HFF-Myc (cell line): ENCODE measurements around the gene GRIA1.
A peak's percentile ranks its signal among the peaks of the same experiment; 100 is the strongest.
"Not testable (repeated sequence)": the region's sequence is repeated elsewhere in the genome, so short reads cannot be mapped to it uniquely, and the experiment has no call there.

Experiments used
- DNase-seq: peaks from one replicate; pipeline ENCODE4 v3.0.0-alpha.2; 2011; ENCODE audit warnings: low read depth; ENCODE audit errors: extremely low read depth
- H3K4me3 ChIP-seq: replicated peaks from 2 replicates; pipeline ENCODE4 v1.5.1; 2011; ENCODE audit warnings: low read depth, mild to moderate bottlenecking, control low read depth, low read length
- TF ChIP-seq, protein P1 (sequence below): IDR thresholded peaks from 2 replicates; pipeline ENCODE4 v1.5.1; 2012; ENCODE audit warnings: mild to moderate bottlenecking, low read depth, low read length, control low read depth; ENCODE audit errors: missing control alignments

The GRIA1 gene

DNA sequence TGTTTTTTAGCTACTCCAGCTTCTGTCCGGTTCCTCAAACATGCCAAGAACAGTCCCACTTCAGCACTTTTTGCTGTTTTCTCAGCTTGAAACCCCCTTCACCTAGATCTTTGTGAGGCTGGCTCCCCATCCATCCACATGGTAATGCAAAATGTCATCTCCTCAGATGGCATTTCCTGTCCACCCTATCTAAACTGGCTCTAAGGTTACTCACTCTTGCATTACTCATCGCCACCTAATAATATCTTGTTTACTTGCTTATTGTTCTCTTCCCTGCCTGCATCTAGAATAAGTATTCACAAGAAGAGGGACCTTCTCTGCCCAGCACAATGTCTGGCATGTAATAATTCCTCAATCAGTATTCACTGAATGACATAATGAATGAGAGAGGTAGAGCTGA, 328.2 kb downstream of the GRIA1 start:
- TF ChIP-seq, protein P1, sequence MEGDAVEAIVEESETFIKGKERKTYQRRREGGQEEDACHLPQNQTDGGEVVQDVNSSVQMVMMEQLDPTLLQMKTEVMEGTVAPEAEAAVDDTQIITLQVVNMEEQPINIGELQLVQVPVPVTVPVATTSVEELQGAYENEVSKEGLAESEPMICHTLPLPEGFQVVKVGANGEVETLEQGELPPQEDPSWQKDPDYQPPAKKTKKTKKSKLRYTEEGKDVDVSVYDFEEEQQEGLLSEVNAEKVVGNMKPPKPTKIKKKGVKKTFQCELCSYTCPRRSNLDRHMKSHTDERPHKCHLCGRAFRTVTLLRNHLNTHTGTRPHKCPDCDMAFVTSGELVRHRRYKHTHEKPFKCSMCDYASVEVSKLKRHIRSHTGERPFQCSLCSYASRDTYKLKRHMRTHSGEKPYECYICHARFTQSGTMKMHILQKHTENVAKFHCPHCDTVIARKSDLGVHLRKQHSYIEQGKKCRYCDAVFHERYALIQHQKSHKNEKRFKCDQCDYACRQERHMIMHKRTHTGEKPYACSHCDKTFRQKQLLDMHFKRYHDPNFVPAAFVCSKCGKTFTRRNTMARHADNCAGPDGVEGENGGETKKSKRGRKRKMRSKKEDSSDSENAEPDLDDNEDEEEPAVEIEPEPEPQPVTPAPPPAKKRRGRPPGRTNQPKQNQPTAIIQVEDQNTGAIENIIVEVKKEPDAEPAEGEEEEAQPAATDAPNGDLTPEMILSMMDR = no peak
- no peak for DNase-seq

GRCh38 chr5:153823036-153823435, 332.6 kb downstream of the GRIA1 start:
- no peak overlapping the region for H3K4me3 ChIP-seq
- DNase-seq = no peak
- TF ChIP-seq, protein P1 = no peak

More for the DNA sequence above, 328.2 kb downstream of the GRIA1 start:
- no peak overlapping the region for H3K4me3 ChIP-seq

DNA sequence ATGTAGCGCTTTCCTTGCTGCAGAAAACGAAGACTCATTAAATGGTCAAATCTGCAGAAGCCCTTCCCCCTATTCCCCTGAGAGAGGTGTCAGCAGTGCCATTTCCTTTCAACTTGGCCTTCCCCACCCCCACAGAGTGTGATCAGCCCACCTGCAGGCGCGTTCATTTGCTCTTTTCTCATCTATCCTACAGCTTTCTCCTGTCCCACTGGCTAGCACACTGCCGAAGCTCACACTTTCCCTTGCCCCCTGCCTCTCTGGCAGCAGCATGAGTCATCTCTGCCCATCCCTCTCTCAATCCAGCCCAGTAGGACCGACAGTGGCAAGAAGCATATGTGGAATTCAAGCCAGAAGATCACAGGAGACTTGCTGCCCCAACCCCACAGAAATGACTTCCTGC, 334.4 kb downstream of the GRIA1 start:
- TF ChIP-seq, protein P1 = no peak
- no peak for DNase-seq
- no peak overlapping the region for H3K4me3 ChIP-seq

DNA sequence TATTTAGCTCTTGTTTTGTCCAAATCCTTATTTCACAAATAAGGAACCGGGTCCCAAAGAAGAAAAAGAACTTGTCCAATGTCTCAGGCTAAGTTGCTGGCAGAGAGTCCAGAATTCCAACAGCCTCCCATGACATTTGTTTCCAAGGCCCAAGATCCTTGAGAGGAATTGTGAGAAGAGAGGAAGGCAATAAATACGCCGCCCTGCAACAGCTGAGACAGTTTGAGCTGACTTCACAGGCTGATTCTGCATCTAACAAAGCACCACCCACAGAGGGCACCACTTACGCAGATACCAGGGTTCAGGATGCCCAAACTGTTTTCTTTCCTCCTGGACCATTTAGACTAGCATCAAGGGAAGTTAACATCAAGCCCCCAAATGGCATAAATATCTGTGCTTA, 336.9 kb downstream of the GRIA1 start:
- no peak for DNase-seq
- TF ChIP-seq, protein P1 = peak; percentile 35
- H3K4me3 ChIP-seq = no peak overlapping the region

DNA sequence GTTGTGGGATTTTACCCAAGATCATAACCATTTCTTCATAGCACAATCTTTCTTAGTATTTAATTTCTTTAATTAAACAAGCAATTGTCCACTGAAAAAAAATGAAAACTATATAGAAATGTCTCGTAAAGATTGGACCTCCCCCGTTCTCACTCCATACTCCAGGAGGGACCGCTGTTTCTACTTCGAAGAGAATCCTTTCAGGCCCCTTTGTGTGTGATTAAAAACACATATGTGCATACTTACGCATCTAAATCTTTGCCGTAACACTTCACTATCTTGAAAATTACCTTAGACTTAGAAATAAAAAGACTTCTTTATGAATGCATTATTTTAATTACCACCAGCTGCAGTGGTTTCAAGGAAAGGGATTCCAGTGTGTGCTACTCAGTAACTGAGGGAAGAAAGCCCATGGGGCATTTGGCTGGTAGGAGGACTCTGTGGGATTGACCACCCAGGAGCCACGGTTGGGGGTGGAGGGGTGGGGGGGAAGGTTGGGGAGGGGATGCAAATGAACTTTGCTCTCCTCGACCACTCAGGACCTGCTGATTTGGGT, 339.1 kb downstream of the GRIA1 start:
- TF ChIP-seq, protein P1 = no peak
- DNase-seq = no peak
- H3K4me3 ChIP-seq = no peak overlapping the region

GRCh38 chr5:153831973-153832372, 341.5 kb downstream of the GRIA1 start:
- DNase-seq = no peak
- TF ChIP-seq, protein P1 = no peak
- H3K4me3 ChIP-seq = no peak overlapping the region

- no peak for DNase-seq
- H3K4me3 ChIP-seq = no peak overlapping the region
These were observed 345.5 kb downstream of the GRIA1 start for GRCh38 chr5:153835891-153836515.

DNA sequence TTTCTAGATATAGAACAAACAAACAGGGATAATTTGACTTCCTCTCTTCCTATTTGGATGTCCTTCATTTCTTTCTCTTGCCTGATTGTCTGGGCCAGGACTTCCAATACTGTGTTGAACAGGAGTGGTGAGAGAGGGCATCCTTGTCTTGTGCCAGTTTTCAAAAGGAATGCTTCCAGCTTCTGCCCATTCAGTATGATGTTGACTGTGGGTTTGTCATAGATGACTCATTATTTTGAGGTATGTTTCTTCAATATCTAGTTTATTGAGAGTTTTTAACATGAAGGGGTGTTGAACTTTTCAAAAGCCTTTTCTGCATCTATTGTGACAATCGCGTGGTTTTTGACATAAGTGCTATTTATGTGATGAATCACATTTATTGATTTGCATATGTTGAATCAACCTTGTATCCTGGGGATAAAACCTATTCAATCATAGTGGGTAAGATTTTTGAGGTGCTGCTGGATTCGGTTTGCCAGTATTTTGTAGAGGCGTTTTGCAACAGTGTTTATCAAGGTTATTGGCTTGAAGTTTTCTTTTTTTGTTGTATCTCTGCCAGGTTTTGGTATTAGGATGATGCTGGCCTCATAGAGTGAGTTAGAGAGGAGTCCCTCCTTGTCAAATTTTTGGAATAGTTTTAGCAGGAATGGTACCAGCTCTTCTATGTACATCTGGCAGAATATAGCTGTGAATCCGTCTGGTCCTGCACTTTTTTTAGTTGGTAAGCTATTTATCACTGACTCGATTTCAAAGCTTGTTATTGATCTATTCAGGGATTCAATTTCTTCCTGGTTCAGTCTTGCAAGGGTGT, 359.0 kb downstream of the GRIA1 start:
- not testable (repeated sequence) for DNase-seq, H3K4me3 ChIP-seq

More at GRCh38 chr5:153835891-153836515, 345.5 kb downstream of the GRIA1 start:
- TF ChIP-seq, protein P1 = no peak
